Urinary bladder (tissue), 4 donors: Measurements from ENCODE around the gene TMX4. TPM values are rescaled to one million over a fixed set of nuclear protein-coding genes. Genes with fewer than 3 reads are reported as not detected.
"Not testable (repeated sequence)": the region's sequence is repeated elsewhere in the genome, so short reads cannot be mapped to it uniquely, and the experiment has no call there.

Experiments
- DNase-seq: peaks from one replicate; pipeline ENCODE4 v3.0.0-alpha.2; 2015; ENCODE audit errors: extremely low spot score
- H3K27ac ChIP-seq: one replicate; pipeline ENCODE4 v1.5.1; 2013; ENCODE audit warnings: low read depth, mild to moderate bottlenecking, moderate library complexity
- H3K36me3 ChIP-seq: one replicate; pipeline ENCODE4 v1.6.1; 2013; ENCODE audit warnings: mild to moderate bottlenecking, moderate library complexity; ENCODE audit not compliant: insufficient read depth
- H3K4me1 ChIP-seq: one replicate; pipeline ENCODE4 v1.6.1; 2013; ENCODE audit warnings: mild to moderate bottlenecking, moderate library complexity; ENCODE audit not compliant: insufficient read depth
- H3K4me3 ChIP-seq: one replicate; pipeline ENCODE4 v1.5.1; 2013; ENCODE audit warnings: low read depth, low read length
- WGBS: extraction: QIAGEN DNeasy Blood & Tissue Kit; methylation state at CpG from one replicate; pipeline ENCODE4 v1.1.7; 2013; 5-methylcytosine and 5-hydroxymethylcytosine counted together
- polyA plus RNA-seq: library from polyadenylated mRNA; stranded (reverse); fragments of 200-250 nt; gene quantifications from one replicate; pipeline ENCODE4 v1.2.3, GENCODE V29; 2013
- total RNA-seq: library from RNA; depleted of rRNA; stranded (reverse); fragments of >200 nt; gene quantifications from one replicate; pipeline ENCODE4 v1.2.3, GENCODE V29; 2014
- donor health status: healthy with polysubstance abuse.
- donor health status: healthy.

Gene TMX4
- total and polyA plus RNA-seq, 2 donors, result 32.3 to 41.1 TPM

DNA sequence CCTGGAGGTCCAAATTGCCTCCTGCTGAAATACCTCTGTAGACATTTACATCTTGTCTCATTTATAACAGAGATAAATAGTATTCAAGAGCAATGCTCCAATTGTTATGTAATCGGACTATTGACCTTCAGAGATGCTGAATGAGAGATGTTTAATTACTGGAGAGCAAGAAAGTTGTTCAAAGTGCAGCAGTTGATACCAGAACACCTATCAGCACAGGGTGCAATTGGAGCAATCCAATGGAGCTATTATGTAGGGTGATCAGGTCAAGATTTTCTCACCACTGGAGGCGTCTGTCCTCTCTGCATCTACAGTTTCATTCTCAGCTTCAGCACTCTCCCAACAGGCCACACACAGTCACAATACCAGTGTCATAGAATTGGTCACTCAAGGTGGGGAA is 19.5 kb upstream of the TMX4 start:
- no peak for DNase-seq
- WGBS, result 90% methylated on average over 2 of the region's 2 CpGs
- H3K4me3 ChIP-seq, result no peak overlapping the region
- H3K4me1 ChIP-seq, result no peaks in the 10 kb centered on the region
- H3K27ac ChIP-seq, result no peak overlapping the region
- no peaks in the 10 kb centered on the region for H3K36me3 ChIP-seq

GRCh38 chr20:8036771-8037170 is 17.2 kb upstream of the TMX4 start:
- 97% methylated on average over 2 of the region's 2 CpGs for WGBS

GRCh38 chr20:8033151-8033841 is 13.7 kb upstream of the TMX4 start:
- WGBS, result 93% methylated on average over 7 of the region's 7 CpGs
- Histone ChIP-seq H3K4me3 (no peak overlapping the region), H3K36me3 (no peaks in the 10 kb centered on the region), H3K27ac (no peak overlapping the region), H3K4me1 (no peaks in the 10 kb centered on the region)
- DNase-seq, result no peak

More at GRCh38 chr20:8036771-8037170, 17.2 kb upstream of the TMX4 start:
- Histone ChIP-seq H3K36me3 (no peaks in the 10 kb centered on the region), H3K4me3 (no peak overlapping the region), H3K4me1 (no peaks in the 10 kb centered on the region), H3K27ac (no peak overlapping the region)
- DNase-seq, result no peak

DNA sequence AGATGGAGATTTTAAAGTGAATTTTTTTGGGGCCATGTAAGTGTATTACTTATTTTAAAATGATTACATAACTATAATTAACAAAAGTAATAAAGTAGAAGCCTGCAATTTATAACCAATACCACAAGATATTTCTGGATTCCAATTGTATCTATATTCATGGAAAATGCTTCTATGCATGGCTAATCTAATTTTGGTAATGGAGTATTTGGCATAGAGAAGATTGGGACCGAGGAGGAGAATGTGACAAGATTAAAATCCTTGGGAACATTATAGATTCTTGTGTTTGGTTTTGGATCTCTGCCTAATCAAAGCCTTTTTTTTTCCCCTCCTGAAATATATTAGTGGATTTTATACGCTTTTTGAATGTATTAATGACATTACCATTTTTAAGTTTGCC is 12.9 kb upstream of the TMX4 start:
- H3K36me3 ChIP-seq, result no peaks in the 10 kb centered on the region
- 70% methylated on average over 2 of the region's 2 CpGs for WGBS
- no peak overlapping the region for H3K4me3 ChIP-seq
- H3K27ac ChIP-seq, result no peak overlapping the region
- no peaks in the 10 kb centered on the region for H3K4me1 ChIP-seq
- no peak for DNase-seq

- H3K36me3 ChIP-seq, H3K4me3 ChIP-seq, H3K4me1 ChIP-seq: not testable (repeated sequence)
These were observed 12.0 kb upstream of the TMX4 start for GRCh38 chr20:8031539-8031938.

DNA sequence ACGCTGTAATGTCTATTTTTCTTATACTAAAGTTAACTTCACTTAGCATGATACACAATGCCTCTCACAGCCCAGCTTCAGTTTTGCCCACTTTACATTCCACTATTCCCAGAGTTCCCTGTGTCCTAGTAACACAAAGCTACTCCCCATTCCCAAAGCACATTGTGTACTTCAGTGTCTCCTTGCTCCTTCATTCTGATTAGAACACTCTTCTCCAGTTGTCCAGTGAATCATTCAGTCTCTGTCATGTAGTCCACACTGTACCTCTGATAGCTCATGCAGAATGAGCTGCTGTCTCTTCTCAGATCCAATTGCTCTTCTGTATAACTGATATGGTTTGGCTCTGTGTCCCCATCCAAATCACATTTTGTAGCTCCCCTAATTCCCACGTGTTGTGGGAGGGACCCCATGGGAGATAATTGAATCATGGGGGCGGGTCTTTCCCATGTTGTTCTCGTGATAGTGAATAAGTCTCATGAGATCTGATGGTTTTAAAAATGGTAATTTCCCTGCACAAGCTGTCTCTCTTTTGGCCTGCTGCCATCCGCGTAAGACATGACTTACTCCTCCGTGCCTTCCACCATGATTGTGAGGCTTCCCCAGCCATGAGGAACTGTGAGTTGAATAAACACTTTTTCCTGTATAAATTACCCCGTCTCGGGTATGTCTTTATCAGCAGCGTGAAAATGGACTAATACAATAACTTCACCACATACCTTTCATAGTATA is 2.1 kb upstream of the TMX4 start:
- 87% methylated on average over 10 of the region's 10 CpGs for WGBS
- DNase-seq, result no peak
- Histone ChIP-seq H3K4me3 (no peak overlapping the region), H3K36me3 (no peaks in the 10 kb centered on the region), H3K4me1 (no peaks in the 10 kb centered on the region), H3K27ac (no peak overlapping the region)

More at GRCh38 chr20:8031539-8031938, 12.0 kb upstream of the TMX4 start:
- DNase-seq, H3K27ac ChIP-seq: not testable (repeated sequence)

DNA sequence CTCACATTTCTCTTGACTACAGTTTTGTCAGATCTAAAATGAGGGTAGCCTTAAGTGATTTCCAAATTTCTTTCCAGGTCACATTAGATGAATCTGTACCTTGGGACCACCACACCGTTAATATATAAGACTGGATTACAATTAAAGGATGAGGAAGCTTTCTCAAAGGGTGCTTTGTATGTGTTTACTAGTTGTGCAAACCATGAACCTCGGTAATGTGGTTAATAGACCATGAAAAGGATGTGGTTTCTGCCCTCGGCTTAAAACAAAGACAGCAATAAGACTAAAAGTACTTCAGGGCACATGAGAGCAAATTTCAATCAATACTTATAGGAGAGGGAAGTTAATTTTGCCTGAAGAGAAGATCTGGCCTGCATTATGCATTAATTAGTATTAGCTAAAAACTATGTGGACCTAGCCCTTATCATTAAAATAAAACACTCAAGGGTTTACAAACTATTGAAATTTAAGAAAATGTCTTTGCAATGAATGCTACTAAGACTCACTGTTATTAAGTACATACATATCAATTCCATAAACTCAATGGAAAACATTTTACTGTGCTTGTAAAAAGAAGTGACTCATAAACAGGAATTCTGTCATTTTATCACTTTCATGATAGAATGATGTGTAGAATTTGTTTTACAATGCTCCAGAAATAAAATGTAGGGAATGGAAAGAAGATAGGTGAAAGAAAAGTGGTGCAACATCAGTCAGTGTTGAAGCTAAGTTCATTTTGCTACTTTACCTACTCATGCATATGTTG is 936 bp upstream of the TMX4 start:
- H3K4me1 ChIP-seq, result no peaks in the 10 kb centered on the region
- no peak overlapping the region for H3K27ac ChIP-seq
- H3K36me3 ChIP-seq, result no peaks in the 10 kb centered on the region
- H3K4me3 ChIP-seq, result no peak overlapping the region
- no peak for DNase-seq
- whole genome bisulfite sequencing, result 35% methylated on average over 3 of the region's 3 CpGs

DNA sequence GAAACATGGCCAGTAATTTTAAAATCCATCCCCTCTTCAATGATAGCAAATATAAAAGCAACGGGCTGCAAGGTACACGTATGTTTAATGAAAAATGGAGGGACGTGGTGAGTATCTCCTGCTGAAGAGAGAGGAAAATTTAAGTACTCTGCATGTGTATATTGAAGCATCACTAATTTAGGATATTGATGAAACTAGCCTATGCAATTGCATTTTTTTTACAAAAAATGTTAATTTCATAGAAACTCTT is 362 bp upstream of the TMX4 start:
- no peak for DNase-seq
- Histone ChIP-seq H3K27ac (peak overlapping the region; percentile 99), H3K4me3 (peak overlapping the region; percentile 88), H3K4me1 (no peaks in the 10 kb centered on the region), H3K36me3 (no peaks in the 10 kb centered on the region)
- 1% methylated on average over 3 of the region's 3 CpGs for WGBS

DNA sequence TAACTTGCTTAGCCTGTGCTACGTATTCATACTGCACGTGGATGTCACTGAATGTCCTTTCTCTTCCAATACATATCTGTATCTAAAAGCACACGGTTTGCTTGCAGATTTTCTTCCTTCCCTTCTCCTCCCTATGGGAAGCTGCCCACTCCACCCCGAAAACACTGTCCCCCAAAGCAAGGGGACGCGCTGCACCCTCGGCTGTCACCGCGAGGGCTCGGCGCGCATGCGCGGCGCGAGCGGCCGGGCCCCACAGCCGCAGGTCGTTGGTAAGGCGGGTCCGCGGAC is 659 bp downstream of the TMX4 start:
- DNase-seq, result no peak
- Histone ChIP-seq H3K36me3 (no peaks in the 10 kb centered on the region), H3K27ac (peak overlapping the region; percentile 99), H3K4me3 (peak overlapping the region; percentile 88), H3K4me1 (no peaks in the 10 kb centered on the region)
- under 1% methylated on average over 23 of the region's 23 CpGs for WGBS

GRCh38 chr20:8012724-8013123 is 6.8 kb downstream of the TMX4 start:
- H3K36me3 ChIP-seq, result no peaks in the 10 kb centered on the region
- no peak overlapping the region for H3K4me3 ChIP-seq
- WGBS, result 69% methylated on average over 1 of the region's 1 CpG
- H3K27ac ChIP-seq, result no peak overlapping the region
- no peaks in the 10 kb centered on the region for H3K4me1 ChIP-seq
- DNase-seq, result no peak

DNA sequence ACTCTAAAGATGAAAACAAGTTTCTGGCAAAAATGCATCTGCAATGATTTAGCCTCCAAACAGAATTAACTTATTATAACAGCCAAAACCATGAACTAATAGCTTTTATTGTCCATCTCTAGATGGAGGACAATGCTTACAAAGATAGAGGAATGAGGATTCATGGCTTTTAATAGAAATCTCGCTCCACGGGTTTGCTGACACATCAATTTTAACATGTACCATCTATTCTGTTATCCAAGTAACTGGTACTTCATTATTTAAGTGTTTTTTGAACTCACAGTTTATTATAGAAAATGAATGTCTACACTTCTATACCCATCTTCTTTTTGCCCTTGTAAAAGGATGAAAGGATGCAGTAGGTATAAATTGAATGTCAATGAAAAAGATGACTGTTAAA is 10.8 kb downstream of the TMX4 start:
- Histone ChIP-seq H3K27ac (no peak overlapping the region), H3K4me1 (no peaks in the 10 kb centered on the region), H3K4me3 (no peak overlapping the region), H3K36me3 (no peaks in the 10 kb centered on the region)
- WGBS, result 93% methylated on average over 2 of the region's 2 CpGs
- DNase-seq, result no peak

GRCh38 chr20:8007490-8007889 is 12.1 kb downstream of the TMX4 start:
- no peak overlapping the region for H3K4me3 ChIP-seq
- H3K27ac ChIP-seq, result no peak overlapping the region
- H3K4me1 ChIP-seq, result no peaks in the 10 kb centered on the region
- H3K36me3 ChIP-seq, result no peaks in the 10 kb centered on the region
- 98% methylated on average over 1 of the region's 1 CpG for WGBS
- no peak for DNase-seq

DNA sequence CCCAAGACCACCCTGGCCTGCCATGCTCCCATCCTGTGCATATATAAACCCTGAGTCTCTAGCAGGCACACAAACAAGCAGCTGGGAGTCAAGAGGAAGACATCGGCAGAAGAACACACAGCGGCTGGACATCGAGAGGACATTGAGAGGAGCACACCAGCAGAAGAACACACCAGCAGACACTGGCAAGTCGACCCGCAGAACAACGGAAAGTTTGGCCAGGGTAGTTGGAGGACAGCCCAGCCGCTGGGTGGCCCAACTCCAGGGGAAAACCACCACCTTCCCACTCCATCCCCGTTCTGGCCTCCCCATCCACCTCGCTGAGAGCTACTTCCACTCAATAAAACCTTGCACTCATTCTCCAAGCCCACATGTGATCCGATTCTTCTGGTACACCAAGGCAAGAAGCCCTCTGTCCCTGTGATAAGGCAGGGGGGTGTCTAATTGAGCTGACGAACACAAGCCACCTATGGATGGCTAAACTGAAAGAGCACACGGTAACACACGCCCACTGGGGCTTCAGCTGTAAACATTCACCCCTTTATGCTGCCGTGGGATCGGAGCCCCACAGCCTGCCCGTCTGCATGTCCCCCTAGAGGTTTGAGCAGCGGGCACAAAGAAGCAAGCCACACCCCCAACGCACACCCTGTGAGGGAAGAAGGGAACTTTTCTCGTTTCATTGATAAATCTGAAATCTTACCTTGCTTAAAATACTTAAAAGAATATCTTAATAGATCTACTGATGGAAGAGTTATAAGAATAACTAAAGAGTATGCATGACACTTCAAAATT is 13.8 kb downstream of the TMX4 start:
- 90% methylated on average over 19 of the region's 19 CpGs for WGBS
- no peak overlapping the region for H3K4me3 ChIP-seq
- H3K4me1 ChIP-seq, result no peaks in the 10 kb centered on the region
- H3K27ac ChIP-seq, result no peak overlapping the region
- H3K36me3 ChIP-seq, result no peaks in the 10 kb centered on the region
- no peak for DNase-seq

DNA sequence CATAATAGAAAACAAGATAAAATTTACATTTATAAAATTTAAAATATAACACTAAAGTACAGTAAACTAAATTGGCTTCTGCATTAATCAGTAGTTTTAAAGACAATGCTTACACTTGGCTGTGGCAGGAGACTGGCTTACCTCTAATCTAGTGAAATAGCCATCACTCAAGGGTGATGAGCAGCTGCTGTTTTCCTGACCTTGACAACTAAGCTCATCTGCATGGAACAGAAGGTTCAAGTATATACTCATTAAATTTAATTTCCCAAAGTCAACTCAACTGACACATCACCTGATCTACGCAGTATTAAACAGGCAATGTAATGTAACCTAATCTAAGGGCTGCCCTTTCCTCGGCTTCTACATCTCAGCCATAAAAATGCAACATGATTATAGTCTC is 14.5 kb downstream of the TMX4 start:
- no peak for DNase-seq
- no peak overlapping the region for H3K27ac ChIP-seq
- no peak overlapping the region for H3K4me3 ChIP-seq
- no peaks in the 10 kb centered on the region for H3K36me3 ChIP-seq
- WGBS, result 68% methylated on average over 2 of the region's 2 CpGs
- H3K4me1 ChIP-seq, result no peaks in the 10 kb centered on the region
